ENCODE measurements around the gene TMEM131. TPM values are rescaled to one million over a fixed set of nuclear protein-coding genes. Genes with fewer than 3 reads are reported as not detected.

The TMEM131 gene
- total RNA-seq, 6 experiments from 2014 or later = 39.2 to 49.5 (median 45.1) TPM

DNA sequence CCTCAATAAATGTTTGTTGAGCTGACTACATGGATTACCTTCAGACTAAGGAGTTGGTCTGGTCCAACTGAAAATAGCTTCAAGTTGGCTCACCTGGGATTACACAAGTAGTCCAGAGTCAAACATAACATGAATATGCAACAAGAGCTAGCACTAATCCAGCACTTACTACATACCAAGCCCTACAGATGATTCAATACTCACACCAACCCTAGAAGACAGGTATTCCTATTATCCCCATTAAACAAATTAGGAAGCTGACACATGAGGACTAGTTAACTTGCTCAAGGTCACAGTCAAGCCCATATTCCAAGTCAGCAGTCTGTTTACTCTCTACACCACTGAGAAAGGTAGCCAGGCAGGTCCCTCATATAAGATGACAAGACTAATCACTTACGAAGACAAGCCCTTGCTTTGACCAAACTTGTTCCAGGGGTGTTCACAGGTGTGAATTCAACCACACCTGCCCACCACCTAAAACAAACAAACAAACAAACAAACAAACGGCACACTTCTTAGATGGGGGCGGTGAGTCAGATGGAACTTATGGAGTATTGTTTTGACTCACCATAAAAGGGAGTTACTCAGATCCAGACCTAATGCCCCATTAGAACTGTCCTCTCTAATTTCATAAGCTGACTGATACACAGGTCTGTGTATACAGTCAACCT lies 29.1 kb downstream of the TMEM131 start:
- H3K27ac Mint-ChIP-seq = no peak overlapping the region
- H3K36me3 Mint-ChIP-seq (ENCODE audit: low read depth) = no peaks in the 10 kb centered on the region
- H3K4me3 Mint-ChIP-seq = no peak overlapping the region
- no peak for DNase-seq
- TF ChIP-seq, protein P1, sequence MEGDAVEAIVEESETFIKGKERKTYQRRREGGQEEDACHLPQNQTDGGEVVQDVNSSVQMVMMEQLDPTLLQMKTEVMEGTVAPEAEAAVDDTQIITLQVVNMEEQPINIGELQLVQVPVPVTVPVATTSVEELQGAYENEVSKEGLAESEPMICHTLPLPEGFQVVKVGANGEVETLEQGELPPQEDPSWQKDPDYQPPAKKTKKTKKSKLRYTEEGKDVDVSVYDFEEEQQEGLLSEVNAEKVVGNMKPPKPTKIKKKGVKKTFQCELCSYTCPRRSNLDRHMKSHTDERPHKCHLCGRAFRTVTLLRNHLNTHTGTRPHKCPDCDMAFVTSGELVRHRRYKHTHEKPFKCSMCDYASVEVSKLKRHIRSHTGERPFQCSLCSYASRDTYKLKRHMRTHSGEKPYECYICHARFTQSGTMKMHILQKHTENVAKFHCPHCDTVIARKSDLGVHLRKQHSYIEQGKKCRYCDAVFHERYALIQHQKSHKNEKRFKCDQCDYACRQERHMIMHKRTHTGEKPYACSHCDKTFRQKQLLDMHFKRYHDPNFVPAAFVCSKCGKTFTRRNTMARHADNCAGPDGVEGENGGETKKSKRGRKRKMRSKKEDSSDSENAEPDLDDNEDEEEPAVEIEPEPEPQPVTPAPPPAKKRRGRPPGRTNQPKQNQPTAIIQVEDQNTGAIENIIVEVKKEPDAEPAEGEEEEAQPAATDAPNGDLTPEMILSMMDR (IDR thresholded peaks at IDR 0.05) = no peak
- peaks cover 76% of the 10 kb centered on the region for H3K4me1 Mint-ChIP-seq (ENCODE audit: low read depth)
- no peaks in the 10 kb centered on the region for H3K9me3 Mint-ChIP-seq
- H3K27me3 Mint-ChIP-seq (ENCODE audit: insufficient read depth) = peaks cover 3% of the 10 kb centered on the region; the same call in 1 of the 2 replicates

DNA sequence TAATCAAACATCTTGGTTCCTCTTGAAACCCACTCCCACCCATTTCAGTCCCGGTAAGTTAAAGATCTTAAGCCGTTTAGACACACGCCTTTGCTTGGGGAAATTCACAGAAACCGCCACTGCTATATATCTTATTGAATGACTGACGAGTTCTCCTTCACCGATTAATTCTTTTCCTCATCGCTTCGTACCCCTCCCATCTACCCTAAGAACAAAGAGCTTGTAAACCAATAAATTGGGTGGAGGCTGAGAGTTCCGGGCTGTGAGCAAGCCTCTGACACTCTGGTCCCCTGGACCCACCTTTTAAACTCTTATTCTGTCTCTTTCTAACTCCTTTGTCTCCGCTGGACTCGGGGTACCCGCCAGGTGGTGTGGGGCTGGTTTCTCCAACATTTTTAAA lies 30.6 kb downstream of the TMEM131 start:
- Mint-ChIP-seq H3K4me1 (ENCODE audit: low read depth) (peaks cover 66% of the 10 kb centered on the region), H3K4me3 (no peak overlapping the region), H3K9me3 (no peaks in the 10 kb centered on the region), H3K27me3 (ENCODE audit: insufficient read depth) (peaks cover under 1% of the 10 kb centered on the region; the same call in 1 of the 2 replicates), H3K36me3 (ENCODE audit: low read depth) (no peaks in the 10 kb centered on the region), H3K27ac (no peak overlapping the region)
- no peak for DNase-seq
- TF ChIP-seq, protein P1 (IDR thresholded peaks at IDR 0.05) = no peak

DNA sequence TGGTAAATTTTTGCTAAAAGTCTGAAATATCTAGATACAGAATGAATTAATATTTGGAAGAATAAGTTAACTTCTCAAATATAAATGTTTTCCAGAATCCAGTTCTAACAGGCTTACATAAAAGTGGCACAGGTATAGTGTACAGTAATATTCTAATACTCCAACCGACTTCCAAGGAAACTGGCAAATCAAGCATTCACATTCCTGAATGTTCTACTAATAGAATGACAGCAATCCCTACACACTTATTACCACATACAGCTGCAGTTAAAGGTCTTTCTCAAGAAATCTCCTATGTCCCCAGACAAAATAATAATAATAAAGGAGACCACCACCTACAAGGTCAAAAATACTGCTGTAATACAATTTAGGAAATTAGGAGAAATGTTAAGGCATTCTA lies 31.9 kb downstream of the TMEM131 start:
- TF ChIP-seq, protein P1 (IDR thresholded peaks at IDR 0.05) = no peak
- H3K27me3 Mint-ChIP-seq (ENCODE audit: insufficient read depth) = no peaks in the 10 kb centered on the region
- peaks cover 56% of the 10 kb centered on the region for H3K4me1 Mint-ChIP-seq (ENCODE audit: low read depth)
- H3K4me3 Mint-ChIP-seq = no peak overlapping the region
- H3K36me3 Mint-ChIP-seq (ENCODE audit: low read depth) = no peaks in the 10 kb centered on the region
- no peak overlapping the region for H3K27ac Mint-ChIP-seq
- H3K9me3 Mint-ChIP-seq = no peaks in the 10 kb centered on the region
- DNase-seq = no peak

DNA sequence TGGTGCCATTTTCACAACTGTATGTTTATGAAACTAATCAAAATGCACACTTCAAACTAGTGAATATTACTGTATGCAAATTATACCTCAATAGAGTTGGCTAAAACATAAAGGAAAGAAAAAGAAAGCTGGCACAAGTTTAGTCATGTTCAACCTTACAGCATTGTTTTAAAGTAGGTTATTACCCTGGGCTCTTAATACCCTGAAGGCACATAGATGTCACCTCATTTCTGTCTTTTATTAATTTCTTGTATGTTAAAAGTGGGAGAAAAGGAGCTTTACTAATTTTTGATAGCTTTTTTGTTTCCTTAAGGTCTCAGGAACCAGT lies 32.7 kb downstream of the TMEM131 start:
- no peak overlapping the region for H3K4me3 Mint-ChIP-seq

DNA sequence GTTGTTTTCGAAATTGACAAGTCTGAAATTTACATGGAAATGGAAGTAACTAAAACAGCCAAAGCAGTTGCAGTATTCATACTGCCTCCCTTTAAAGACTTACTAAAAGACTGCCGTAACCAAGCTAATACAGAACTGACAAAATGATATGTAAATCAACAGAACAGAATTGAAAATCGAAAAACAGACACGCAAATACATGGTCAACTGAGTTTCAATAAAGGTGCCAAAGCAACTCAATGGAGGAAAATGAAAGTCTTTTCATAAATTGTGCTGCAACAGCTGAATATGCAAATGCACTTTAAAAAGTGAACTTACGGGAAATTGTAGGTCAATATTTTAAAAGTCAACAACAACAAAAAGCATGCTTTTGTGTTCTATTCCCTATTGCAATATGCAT lies 34.2 kb downstream of the TMEM131 start:
- Mint-ChIP-seq H3K4me3 (no peak overlapping the region), H3K27me3 (ENCODE audit: insufficient read depth) (no peaks in the 10 kb centered on the region), H3K36me3 (ENCODE audit: low read depth) (no peaks in the 10 kb centered on the region), H3K4me1 (ENCODE audit: low read depth) (peaks cover 54% of the 10 kb centered on the region), H3K9me3 (no peaks in the 10 kb centered on the region), H3K27ac (no peak overlapping the region)
- DNase-seq = no peak
- TF ChIP-seq, protein P1 (IDR thresholded peaks at IDR 0.05) = no peak

More for the DNA sequence above, 32.7 kb downstream of the TMEM131 start:
- Mint-ChIP-seq H3K9me3 (no peaks in the 10 kb centered on the region), H3K27ac (no peak overlapping the region), H3K27me3 (ENCODE audit: insufficient read depth) (no peaks in the 10 kb centered on the region), H3K4me1 (ENCODE audit: low read depth) (peaks cover 59% of the 10 kb centered on the region), H3K36me3 (ENCODE audit: low read depth) (no peaks in the 10 kb centered on the region)
- no peak for DNase-seq
- TF ChIP-seq, protein P1 (IDR thresholded peaks at IDR 0.05) = no peak
